BE2C (cell line): ENCODE results near the gene ZCCHC14.
A peak's percentile ranks its signal among the peaks of the same experiment; 100 is the strongest.
"Not testable (repeated sequence)": the region's sequence is repeated elsewhere in the genome, so short reads cannot be mapped to it uniquely, and the experiment has no call there.

Experiments
- DNase-seq: peaks from one replicate; pipeline ENCODE4 v3.0.0-alpha.2; 2020
- H3K27me3 ChIP-seq: fragments of 250-450 bp; sonication (Bioruptor Pico); 2 replicates; pipeline ENCODE4 v1.5.1; 2020; ENCODE audit warnings: mild to moderate bottlenecking
- H3K36me3 ChIP-seq: fragments of 250-450 bp; sonication (Bioruptor Pico); 2 replicates; pipeline ENCODE4 v1.5.1; 2020; ENCODE audit warnings: mild to moderate bottlenecking
- H3K4me1 ChIP-seq: fragments of 250-450 bp; sonication (Bioruptor Pico); 2 replicates; pipeline ENCODE4 v1.5.1; 2020
- H3K4me3 ChIP-seq: 2 replicates; pipeline ENCODE4 v1.5.1; 2011; ENCODE audit warnings: low read depth, low read length
- H3K9me3 ChIP-seq: fragments of 250-450 bp; sonication (Bioruptor Pico); 2 replicates; pipeline ENCODE4 v1.5.1; 2020
- TF ChIP-seq, protein P1 (sequence below): IDR thresholded peaks from 2 replicates; pipeline ENCODE4 v1.5.1; 2012; ENCODE audit warnings: mild to moderate bottlenecking, low read depth, low read length

The ZCCHC14 gene

DNA sequence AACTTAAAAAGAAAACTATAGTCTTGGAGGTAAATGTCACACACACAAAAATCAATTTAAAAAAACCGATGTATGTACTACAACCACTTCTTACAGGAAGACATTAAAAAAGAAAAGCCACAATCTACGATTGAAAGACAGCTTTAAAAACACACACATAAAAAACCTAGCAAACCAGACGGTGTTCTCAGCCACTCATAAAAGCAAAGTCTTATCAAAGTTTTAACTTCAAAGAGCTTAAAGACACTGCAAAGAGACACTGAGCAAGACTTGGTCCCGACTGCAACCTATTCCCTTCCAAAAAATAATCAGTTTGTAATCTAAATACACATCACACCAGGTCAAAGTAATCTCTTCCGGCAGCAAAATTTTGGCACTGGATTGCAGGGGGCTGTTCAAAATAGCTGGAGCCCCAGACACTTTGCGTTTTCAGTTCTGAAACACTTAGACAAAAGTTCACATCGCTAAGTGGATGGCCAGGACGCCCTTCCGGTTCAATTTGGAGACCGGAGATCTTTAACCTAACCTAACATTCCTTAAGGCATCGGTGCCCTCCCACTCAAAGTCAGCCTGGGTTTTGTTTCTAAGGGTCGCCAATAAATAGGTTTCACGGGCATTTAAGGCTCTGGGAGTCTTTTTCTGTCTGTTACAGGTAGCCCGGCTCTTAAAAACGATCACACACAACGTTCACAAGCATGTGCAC is 2.6 kb downstream of the ZCCHC14 start:
- Histone ChIP-seq H3K4me3 (peak overlapping the region; percentile 68), H3K36me3 (peaks cover 8% of the 10 kb centered on the region), H3K9me3 (no peaks in the 10 kb centered on the region), H3K27me3 (no peaks in the 10 kb centered on the region), H3K4me1 (peaks cover 11% of the 10 kb centered on the region; the same call in 1 of the 2 replicates)
- no peak for DNase-seq
- TF ChIP-seq, protein P1, sequence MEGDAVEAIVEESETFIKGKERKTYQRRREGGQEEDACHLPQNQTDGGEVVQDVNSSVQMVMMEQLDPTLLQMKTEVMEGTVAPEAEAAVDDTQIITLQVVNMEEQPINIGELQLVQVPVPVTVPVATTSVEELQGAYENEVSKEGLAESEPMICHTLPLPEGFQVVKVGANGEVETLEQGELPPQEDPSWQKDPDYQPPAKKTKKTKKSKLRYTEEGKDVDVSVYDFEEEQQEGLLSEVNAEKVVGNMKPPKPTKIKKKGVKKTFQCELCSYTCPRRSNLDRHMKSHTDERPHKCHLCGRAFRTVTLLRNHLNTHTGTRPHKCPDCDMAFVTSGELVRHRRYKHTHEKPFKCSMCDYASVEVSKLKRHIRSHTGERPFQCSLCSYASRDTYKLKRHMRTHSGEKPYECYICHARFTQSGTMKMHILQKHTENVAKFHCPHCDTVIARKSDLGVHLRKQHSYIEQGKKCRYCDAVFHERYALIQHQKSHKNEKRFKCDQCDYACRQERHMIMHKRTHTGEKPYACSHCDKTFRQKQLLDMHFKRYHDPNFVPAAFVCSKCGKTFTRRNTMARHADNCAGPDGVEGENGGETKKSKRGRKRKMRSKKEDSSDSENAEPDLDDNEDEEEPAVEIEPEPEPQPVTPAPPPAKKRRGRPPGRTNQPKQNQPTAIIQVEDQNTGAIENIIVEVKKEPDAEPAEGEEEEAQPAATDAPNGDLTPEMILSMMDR, result no peak

DNA sequence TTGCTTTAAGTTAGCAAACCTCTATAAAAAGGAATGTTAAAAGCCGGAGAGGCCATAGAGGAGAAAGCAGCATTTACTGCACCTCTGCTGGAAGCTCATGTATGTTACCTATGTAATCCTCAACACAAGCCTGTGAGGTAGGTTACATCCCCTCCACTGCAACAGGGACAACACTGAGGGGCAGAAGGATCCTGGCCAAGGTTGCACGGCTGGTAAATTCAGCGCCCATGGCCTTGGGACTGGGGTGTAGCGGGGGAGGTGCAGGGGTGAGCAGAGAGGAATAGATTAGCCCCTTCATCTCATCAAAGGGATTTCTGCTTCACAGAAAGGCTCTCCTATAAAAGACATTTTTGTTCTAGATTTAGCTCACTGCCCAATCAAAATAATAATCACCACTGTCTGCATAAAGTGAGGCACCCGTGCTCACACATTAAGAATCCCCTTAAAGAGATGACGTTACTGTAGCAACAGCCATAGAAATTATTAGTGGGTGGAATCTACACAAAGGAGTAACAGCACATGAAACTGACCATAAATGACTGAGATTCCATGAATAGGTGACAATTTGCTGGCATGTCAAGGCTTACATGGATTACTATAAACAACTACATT is 3.3 kb downstream of the ZCCHC14 start:
- no peak for DNase-seq
- Histone ChIP-seq H3K9me3 (no peaks in the 10 kb centered on the region), H3K27me3 (no peaks in the 10 kb centered on the region), H3K36me3 (peaks cover 8% of the 10 kb centered on the region), H3K4me3 (peak overlapping the region; percentile 68), H3K4me1 (peaks cover 14% of the 10 kb centered on the region; the same call in 1 of the 2 replicates)
- TF ChIP-seq, protein P1, result no peak

GRCh38 chr16:87488960-87489359 is 3.9 kb downstream of the ZCCHC14 start:
- peaks cover 18% of the 10 kb centered on the region for H3K4me1 ChIP-seq
- not testable (repeated sequence) for H3K27me3 ChIP-seq, DNase-seq, H3K9me3 ChIP-seq, H3K36me3 ChIP-seq
- H3K4me3 ChIP-seq, result peak overlapping the region; percentile 68

GRCh38 chr16:87487361-87487924 is 5.4 kb downstream of the ZCCHC14 start:
- Histone ChIP-seq H3K4me3 (no peak overlapping the region), H3K4me1 (peaks cover 20% of the 10 kb centered on the region), H3K36me3 (peaks cover 8% of the 10 kb centered on the region), H3K27me3 (no peaks in the 10 kb centered on the region), H3K9me3 (no peaks in the 10 kb centered on the region)
- DNase-seq, result no peak
- TF ChIP-seq, protein P1, result no peak

- Histone ChIP-seq H3K36me3 (peaks cover 8% of the 10 kb centered on the region), H3K9me3 (no peaks in the 10 kb centered on the region), H3K4me3 (no peak overlapping the region), H3K4me1 (peaks cover 24% of the 10 kb centered on the region), H3K27me3 (no peaks in the 10 kb centered on the region)
- TF ChIP-seq, protein P1, result no peak
- DNase-seq, result no peak
Measured at GRCh38 chr16:87486713-87487247, 6.0 kb downstream of the ZCCHC14 start.

- no peaks in the 10 kb centered on the region for H3K9me3 ChIP-seq
- H3K27me3 ChIP-seq, result no peaks in the 10 kb centered on the region
- DNase-seq, result no peak
- H3K36me3 ChIP-seq, result peaks cover 4% of the 10 kb centered on the region
- H3K4me3 ChIP-seq, result no peak overlapping the region
- TF ChIP-seq, protein P1, result no peak
- H3K4me1 ChIP-seq, result peaks cover 24% of the 10 kb centered on the region
Measured at GRCh38 chr16:87486282-87486681, 6.5 kb downstream of the ZCCHC14 start.

DNA sequence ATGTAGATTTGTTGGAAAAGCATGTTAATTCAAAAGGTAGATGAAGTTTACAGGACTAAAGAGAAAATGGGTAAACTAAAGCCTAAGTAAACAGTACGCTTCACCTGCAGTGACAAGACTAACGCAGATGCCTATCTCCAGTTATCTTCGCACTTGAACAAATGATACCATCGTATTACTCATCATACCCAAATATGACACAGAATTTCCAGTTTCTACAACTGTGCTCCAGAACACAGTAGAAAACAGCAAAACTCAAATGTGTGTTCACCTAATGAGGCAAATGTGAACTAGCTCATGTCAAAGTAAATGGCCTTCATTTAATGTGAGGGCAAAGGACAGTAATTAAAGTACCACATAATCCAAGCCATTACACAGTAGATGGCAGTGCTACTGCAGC is 7.0 kb downstream of the ZCCHC14 start:
- not testable (repeated sequence) for H3K4me3 ChIP-seq, H3K27me3 ChIP-seq, DNase-seq, H3K9me3 ChIP-seq, H3K36me3 ChIP-seq
- peaks cover 24% of the 10 kb centered on the region for H3K4me1 ChIP-seq
